ENCODE data around the gene KLHL22.
"Not testable (repeated sequence)": the region's sequence is repeated elsewhere in the genome, so short reads cannot be mapped to it uniquely, and the experiment has no call there.

DNA sequence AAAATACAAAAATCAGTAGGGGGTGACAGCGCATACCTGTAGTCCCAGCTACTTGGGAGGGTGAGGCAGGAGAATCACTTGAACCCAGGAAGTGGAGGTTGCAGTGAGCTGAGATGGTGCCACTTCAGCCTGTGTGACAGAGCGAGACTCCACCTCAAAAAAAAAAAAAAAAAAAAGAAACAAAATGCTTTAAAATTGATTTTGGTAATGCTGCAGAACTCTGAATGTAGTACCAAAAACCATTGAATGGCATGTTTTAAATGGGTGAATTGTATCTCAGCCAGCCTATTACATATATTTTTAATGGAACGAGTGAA lies 49.7 kb upstream of the KLHL22 start:
- TF ChIP-seq EZH2 (IDR thresholded peaks at IDR 0.05); POLR2AphosphoS5 (IDR thresholded peaks at IDR 0.05; ENCODE audit: borderline replicate concordance, low read depth, low read length); FOXP2 (optimal IDR thresholded peaks at IDR 0.05; ENCODE audit: control extremely low read depth, extremely low read length, insufficient read depth): not testable (repeated sequence)
